ENCODE measurements around the gene PRAMEF13.
"Not testable (repeated sequence)": the region's sequence is repeated elsewhere in the genome, so short reads cannot be mapped to it uniquely, and the experiment has no call there.

The PRAMEF13 gene

GRCh38 chr1:13165531-13165930 is 35.7 kb downstream of the PRAMEF13 start, which contains the start of gene HNRNPCL4:
HNRNPCL4 (minus strand) TSS chr1:13165631; CDS start chr1:13165467, 164 bp downstream.
- not testable (repeated sequence) for DNase-seq (ENCODE audit: low read depth in 2 of 2)

- not testable (repeated sequence) for DNase-seq (ENCODE audit: low read depth in 2 of 2)
Observed at GRCh38 chr1:13155909-13156308, 45.3 kb downstream of the PRAMEF13 start, which contains the start of gene PRAMEF26. PRAMEF26 (minus strand) TSS chr1:13156009; CDS start chr1:13153095, 2,914 bp downstream.

All from stimulated activated CD4-positive, alpha-beta T cell treated with anti-CD3 and anti-CD28 coated beads, Interleukin-4, amount 100 ng/mL, for 48 hours (primary cell).